ENCODE measurements around the gene PPIF. TPM values are rescaled to one million over a fixed set of nuclear protein-coding genes. Genes with fewer than 3 reads are reported as not detected.

PPIF gene
- total and polyA plus RNA-seq, 7 experiments from 2014 or later, result 8.7 to 192 (median 24.0) TPM

- peaks cover 66 to 86% (median 84%) of the 10 kb centered on the region in 7 donors for H3K4me1 Mint-ChIP-seq
- ATAC-seq, result no peak
- no peaks in the 10 kb centered on the region for H3K27me3 ChIP-seq (ENCODE audit: control insufficient read depth in 2 of 2, insufficient read depth in 2 of 2, low read length in 2 of 2)
- no peaks in the 10 kb centered on the region for H3K9me3 ChIP-seq (ENCODE audit: control insufficient read depth in 2 of 3, low read length in 3 of 3)
- ChIA-PET POLR2A (interaction anchor here (1.0 to 1.2 kb wide), 2 partner anchors 28 to 33 kb away, joined by 3 to 4 read pairs; partner anchors contain the start of gene PPIF), CTCF (no interaction called here)
- DNase-seq, result no peak
- H3K36me3 Mint-ChIP-seq, result peaks cover 1 to 30% (median 3%) of the 10 kb centered on the region in 5 donors
- peak overlapping the region in 4 of 10 donors; percentile 2 to 86 (median 78) for H3K4me3 Mint-ChIP-seq
- peaks cover 0 to 4% (median 0%) of the 10 kb centered on the region in 5 donors for H3K27me3 Mint-ChIP-seq
- H3K9me3 Mint-ChIP-seq, result peaks cover 0 to 15% (median 6%) of the 10 kb centered on the region in 11 donors
- H3K4me1 ChIP-seq (ENCODE audit: control insufficient read depth in 2 of 2, insufficient read depth in 2 of 2, low read length in 2 of 2), result peaks cover 62 to 78% of the 10 kb centered on the region in 2 donors
- no peak overlapping the region for H3K4me3 ChIP-seq (ENCODE audit: low read length)
- peak overlapping the region in 3 of 9 donors; percentile 10 to 93 (median 51) for H3K27ac Mint-ChIP-seq
- intact Hi-C loops (cut with micrococcal nuclease), result no loop called here
- no peaks in the 10 kb centered on the region for H3K36me3 ChIP-seq (ENCODE audit: control insufficient read depth in 2 of 3, insufficient read depth in 3 of 3, low read length in 3 of 3)
- H3K27ac ChIP-seq (ENCODE audit: low read depth, low read length), result no peak overlapping the region
Measured at GRCh38 chr10:79319115-79319771, 28.0 kb upstream of the PPIF start.

GRCh38 chr10:79320316-79320715 is 27.0 kb upstream of the PPIF start:
- Histone ChIP-seq H3K4me3 (ENCODE audit: low read length) (no peak overlapping the region), H3K36me3 (ENCODE audit: control insufficient read depth in 2 of 3, insufficient read depth in 3 of 3, low read length in 3 of 3) (no peaks in the 10 kb centered on the region), H3K27me3 (ENCODE audit: control insufficient read depth in 2 of 2, insufficient read depth in 2 of 2, low read length in 2 of 2) (no peaks in the 10 kb centered on the region), H3K27ac (ENCODE audit: low read depth, low read length) (no peak overlapping the region), H3K4me1 (ENCODE audit: control insufficient read depth in 2 of 2, insufficient read depth in 2 of 2, low read length in 2 of 2) (peaks cover 66 to 78% of the 10 kb centered on the region in 2 donors), H3K9me3 (ENCODE audit: control insufficient read depth in 2 of 3, low read length in 3 of 3) (no peaks in the 10 kb centered on the region)
- peaks cover 0 to 30% (median 0%) of the 10 kb centered on the region in 5 donors for H3K36me3 Mint-ChIP-seq
- peak overlapping the region in 5 of 9 donors; percentile 7 to 51 (median 15) for H3K27ac Mint-ChIP-seq
- POLR2A ChIA-PET, result interaction anchor here (1.4 kb wide), 1 partner anchor 26 kb away, joined by 4 read pairs; no protein-coding TSS in a partner anchor
- no peak for DNase-seq
- H3K27me3 Mint-ChIP-seq, result peaks cover 0 to 4% (median 0%) of the 10 kb centered on the region in 5 donors
- peak overlapping the region in 1 of 10 donors; percentile 2 for H3K4me3 Mint-ChIP-seq
- ATAC-seq, result no peak
- CTCF ChIA-PET, result interaction anchor here (0.6 kb wide), 1 partner anchor 77 kb away, joined by 3 read pairs; no protein-coding TSS in a partner anchor
- peaks cover 0 to 15% (median 6%) of the 10 kb centered on the region in 11 donors for H3K9me3 Mint-ChIP-seq
- peaks cover 67 to 96% (median 90%) of the 10 kb centered on the region in 7 donors for H3K4me1 Mint-ChIP-seq
- intact Hi-C loops (cut with micrococcal nuclease), result loop anchor here in 1 of 2 donors (10.0 kb wide), 2 partner anchors 256 to 1016 kb away; partner anchors contain the start of gene ZMIZ1

GRCh38 chr10:79320820-79321493 is 26.3 kb upstream of the PPIF start:
- H3K36me3 ChIP-seq (ENCODE audit: control insufficient read depth in 2 of 3, insufficient read depth in 3 of 3, low read length in 3 of 3), result no peaks in the 10 kb centered on the region

GRCh38 chr10:79321494-79321882 is 25.8 kb upstream of the PPIF start:
- POLR2A ChIA-PET, result interaction anchor here (1.4 to 2.5 kb wide), 2 partner anchors 11 to 25 kb away, joined by 4 to 11 read pairs; no protein-coding TSS in a partner anchor
- Histone ChIP-seq H3K4me1 (ENCODE audit: control insufficient read depth in 2 of 2, insufficient read depth in 2 of 2, low read length in 2 of 2) (peaks cover 64 to 76% of the 10 kb centered on the region in 2 donors), H3K4me3 (ENCODE audit: low read length) (no peak overlapping the region), H3K9me3 (ENCODE audit: control insufficient read depth in 2 of 3, low read length in 3 of 3) (no peaks in the 10 kb centered on the region), H3K27me3 (ENCODE audit: control insufficient read depth in 2 of 2, insufficient read depth in 2 of 2, low read length in 2 of 2) (no peaks in the 10 kb centered on the region), H3K36me3 (ENCODE audit: control insufficient read depth in 2 of 3, insufficient read depth in 3 of 3, low read length in 3 of 3) (no peaks in the 10 kb centered on the region), H3K27ac (ENCODE audit: low read depth, low read length) (no peak overlapping the region)
- peaks cover 0 to 4% (median 0%) of the 10 kb centered on the region in 5 donors for H3K27me3 Mint-ChIP-seq
- peak overlapping the region in 1 of 9 donors; percentile 99 for H3K27ac Mint-ChIP-seq
- CTCF ChIA-PET, result no interaction called here
- ATAC-seq (no peak), DNase-seq (no peak)
- intact Hi-C loops (cut with micrococcal nuclease), result loop anchor here in 1 of 2 donors (10.0 kb wide), 2 partner anchors 257 to 1017 kb away; partner anchors contain the start of gene ZMIZ1
- H3K4me1 Mint-ChIP-seq, result peaks cover 61 to 87% (median 82%) of the 10 kb centered on the region in 7 donors
- H3K9me3 Mint-ChIP-seq, result peaks cover 0 to 15% (median 6%) of the 10 kb centered on the region in 11 donors
- peak overlapping the region in 3 of 10 donors; percentile 8 to 87 (median 13) for H3K4me3 Mint-ChIP-seq
- peaks cover 0 to 27% (median 0%) of the 10 kb centered on the region in 5 donors for H3K36me3 Mint-ChIP-seq

More at GRCh38 chr10:79320820-79321493, 26.3 kb upstream of the PPIF start:
- no peak overlapping the region for H3K27ac ChIP-seq (ENCODE audit: low read depth, low read length)
- H3K27me3 Mint-ChIP-seq, result peaks cover 0 to 4% (median 0%) of the 10 kb centered on the region in 5 donors
- ATAC-seq (peak; percentile 49), DNase-seq (no peak)
- peak overlapping the region in 1 of 10 donors; percentile 87 for H3K4me3 Mint-ChIP-seq
- peak overlapping the region in 3 of 9 donors; percentile 7 to 51 (median 15) for H3K27ac Mint-ChIP-seq
- peaks cover 66 to 78% of the 10 kb centered on the region in 2 donors for H3K4me1 ChIP-seq (ENCODE audit: control insufficient read depth in 2 of 2, insufficient read depth in 2 of 2, low read length in 2 of 2)
- H3K36me3 Mint-ChIP-seq, result peaks cover 0 to 27% (median 0%) of the 10 kb centered on the region in 5 donors
- no peaks in the 10 kb centered on the region for H3K9me3 ChIP-seq (ENCODE audit: control insufficient read depth in 2 of 3, low read length in 3 of 3)
- ChIA-PET CTCF (interaction anchor here (0.6 kb wide), 1 partner anchor 78 kb away, joined by 3 read pairs; no protein-coding TSS in a partner anchor), POLR2A (interaction anchor here (1.4 kb wide), 1 partner anchor 25 kb away, joined by 4 read pairs; no protein-coding TSS in a partner anchor)
- no peaks in the 10 kb centered on the region for H3K27me3 ChIP-seq (ENCODE audit: control insufficient read depth in 2 of 2, insufficient read depth in 2 of 2, low read length in 2 of 2)
- H3K4me3 ChIP-seq (ENCODE audit: low read length), result no peak overlapping the region
- peaks cover 0 to 15% (median 6%) of the 10 kb centered on the region in 11 donors for H3K9me3 Mint-ChIP-seq
- intact Hi-C loops (cut with micrococcal nuclease), result loop anchor here in 1 of 2 donors (10.0 kb wide), 2 partner anchors 256 to 1016 kb away; partner anchors contain the start of gene ZMIZ1
- peaks cover 64 to 91% (median 86%) of the 10 kb centered on the region in 7 donors for H3K4me1 Mint-ChIP-seq

GRCh38 chr10:79321951-79322350 is 25.3 kb upstream of the PPIF start:
- Mint-ChIP-seq H3K9me3 (peaks cover 0 to 15% (median 6%) of the 10 kb centered on the region in 11 donors), H3K27me3 (peaks cover 0 to 4% (median 0%) of the 10 kb centered on the region in 5 donors), H3K36me3 (peaks cover 0 to 27% (median 0%) of the 10 kb centered on the region in 5 donors), H3K4me3 (peak overlapping the region in 4 of 10 donors; percentile 8 to 88 (median 50)), H3K27ac (peak overlapping the region in 3 of 9 donors; percentile 89 to 99 (median 95)), H3K4me1 (peaks cover 57 to 83% (median 77%) of the 10 kb centered on the region in 7 donors)
- no peaks in the 10 kb centered on the region for H3K9me3 ChIP-seq (ENCODE audit: control insufficient read depth in 2 of 3, low read length in 3 of 3)
- no peaks in the 10 kb centered on the region for H3K27me3 ChIP-seq (ENCODE audit: control insufficient read depth in 2 of 2, insufficient read depth in 2 of 2, low read length in 2 of 2)
- DNase-seq (no peak), ATAC-seq (no peak)
- H3K27ac ChIP-seq (ENCODE audit: low read depth, low read length), result peak overlapping the region; percentile 65
- no peaks in the 10 kb centered on the region for H3K36me3 ChIP-seq (ENCODE audit: control insufficient read depth in 2 of 3, insufficient read depth in 3 of 3, low read length in 3 of 3)
- H3K4me1 ChIP-seq (ENCODE audit: control insufficient read depth in 2 of 2, insufficient read depth in 2 of 2, low read length in 2 of 2), result peaks cover 64 to 72% of the 10 kb centered on the region in 2 donors
- ChIA-PET CTCF (interaction anchor here (1.3 kb wide), 1 partner anchor 15 kb away, joined by 7 read pairs; no protein-coding TSS in a partner anchor), POLR2A (interaction anchor here (1.0 to 2.5 kb wide), 4 partner anchors 8 to 36 kb away, joined by 3 to 22 read pairs (median 10); partner anchors contain the start of gene PPIF)
- intact Hi-C loops (cut with micrococcal nuclease), result loop anchor here (2.0 to 10.0 kb wide), 6 partner anchors 25 to 1017 kb away; partner anchors contain the start of genes PPIF (in 1 of the 2) and ZMIZ1 (in 1 of the 2)
- H3K4me3 ChIP-seq (ENCODE audit: low read length), result no peak overlapping the region
